CD4-positive, alpha-beta T cell (primary cell): Measurements from ENCODE around the gene SNX19. TPM values are rescaled to one million over a fixed set of nuclear protein-coding genes. Genes with fewer than 3 reads are reported as not detected.

Experiments used
- ATAC-seq: fragments of 200-7000 bp; cut with Tn5 transposase; one replicate; pipeline ENCODE4 v1.10.0; 2022; ENCODE audit warnings: mild to moderate bottlenecking; ENCODE audit not compliant: poor library complexity
- CTCF ChIA-PET: fragments of 350-600 bp; sonication (Branson Sonifier 250); formaldehyde crosslinking; loops from one replicate; lab custom pipeline; 2021; ENCODE audit warnings: antibody characterized with exemption, inconsistent platforms; lab: Charles Lee
- POLR2A ChIA-PET: fragments of 350-600 bp; sonication (Branson Sonifier 250); formaldehyde crosslinking; loops from one replicate; lab custom pipeline; 2021; ENCODE audit warnings: antibody characterized with exemption, inconsistent platforms; lab: Charles Lee
- DNase-seq, 14 experiments: peaks; one replicate each; pipeline ENCODE4 v3.0.0-alpha.2; 2013 to 2020; ENCODE audit warnings: mixed read lengths in 2 of 14
- H3K27ac ChIP-seq, 2 donors: one replicate each; pipeline versions ENCODE4 v1.5.1 to v1.7.0; 2013; ENCODE audit warnings: low read length in 2 of 2, low read depth in 1 of 2, mild to moderate bottlenecking in 1 of 2
- H3K27me3 ChIP-seq, 2 experiments: 1 replicate in 1 of 2; 2 replicates in 1 of 2; pipeline versions ENCODE4 v1.6.1 to v1.7.0; 2013; ENCODE audit warnings: low read length in 2 of 2, control low read depth in 1 of 2, mild to moderate bottlenecking in 1 of 2, moderate library complexity in 1 of 2; ENCODE audit not compliant: insufficient read depth in 2 of 2, control insufficient read depth in 1 of 2
- H3K36me3 ChIP-seq: one replicate; pipeline ENCODE4 v1.6.1; 2013; ENCODE audit warnings: low read length, control low read depth; ENCODE audit not compliant: insufficient read depth
- H3K4me1 ChIP-seq: one replicate; pipeline ENCODE4 v1.6.1; 2013; ENCODE audit warnings: low read length, control low read depth; ENCODE audit not compliant: insufficient read depth
- H3K4me3 ChIP-seq: one replicate; pipeline ENCODE4 v1.5.1; 2013; ENCODE audit warnings: mild to moderate bottlenecking, low read length, moderate library complexity
- H3K9me3 ChIP-seq, 2 experiments: 1 replicate in 1 of 2; 2 replicates in 1 of 2; pipeline versions ENCODE4 v1.6.1 to v1.7.0; 2013; ENCODE audit warnings: low read length in 2 of 2, mild to moderate bottlenecking in 2 of 2, control low read depth in 1 of 2, moderate library complexity in 1 of 2; ENCODE audit not compliant: control insufficient read depth in 1 of 2, insufficient read depth in 1 of 2
- H3K27ac Mint-ChIP-seq: one replicate; pipeline ENCODE4 v1.8.0; 2020; ENCODE audit warnings: mixed read lengths
- H3K27me3 Mint-ChIP-seq: one replicate; pipeline ENCODE4 v1.8.0; 2021; ENCODE audit warnings: mixed read lengths
- H3K36me3 Mint-ChIP-seq: one replicate; pipeline ENCODE4 v1.8.0; 2021; ENCODE audit warnings: low read depth, mixed read lengths
- H3K4me1 Mint-ChIP-seq: one replicate; pipeline ENCODE4 v1.8.0; 2021; ENCODE audit warnings: low read depth, mixed read lengths
- H3K4me3 Mint-ChIP-seq: one replicate; pipeline ENCODE4 v1.8.0; 2020; ENCODE audit warnings: mild to moderate bottlenecking, mixed read lengths
- H3K9me3 Mint-ChIP-seq: one replicate; pipeline ENCODE4 v1.8.0; 2020; ENCODE audit warnings: mixed read lengths
- intact Hi-C, 2 experiments: fragments of 100-400 bp; cut with DNase I in 1 of 2; cut with micrococcal nuclease in 1 of 2; formaldehyde crosslinking; loops; one replicate each; pipeline versions ENCODE4 v1.15.1 to v1.9.0; 2023 to 2025; cut with DNase I, micrococcal nuclease
- total RNA-seq, 174 experiments: library from RNA in 2 of 174; stranded (reverse) in 2 of 174; gene quantifications; one replicate each; pipeline ENCODE4 v1.2.3 and lab custom pipeline; 2021 to 2026
- TF ChIP-seq, protein P1 (sequence below): fragments of 200-600 bp; IDR thresholded peaks from one replicate; pipeline ENCODE4 v1.8.0; 2022; ENCODE audit warnings: antibody characterized with exemption, mild to moderate bottlenecking

Gene SNX19
- total RNA-seq, 2 experiments from 2014 or later: 41.2 to 43.8 TPM

DNA sequence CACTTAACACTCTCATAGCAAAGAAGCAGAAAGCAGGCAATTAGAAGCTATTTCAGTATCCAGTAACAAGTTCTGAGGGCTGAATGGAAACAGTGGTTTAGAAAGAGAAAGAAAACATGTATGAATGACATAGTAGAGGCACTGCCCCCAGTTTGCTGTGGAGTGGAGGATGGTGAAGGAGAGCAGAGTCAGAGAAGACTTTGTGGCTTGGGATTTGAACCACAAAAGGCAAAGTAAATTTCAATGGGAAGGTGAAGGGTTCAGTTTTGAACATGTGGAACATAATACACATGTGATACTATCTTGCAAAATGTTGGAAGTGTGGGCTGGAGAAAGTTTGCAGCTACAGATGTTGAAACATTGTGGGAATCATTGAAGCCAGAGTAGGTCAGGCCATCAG, 81.4 kb downstream of the SNX19 start:
- Histone ChIP-seq H3K27ac (no peak overlapping the region), H3K4me3 (no peak overlapping the region), H3K27me3 (peaks cover 4 to 12% of the 10 kb centered on the region in 2 experiments), H3K9me3 (peaks cover 0 to 7% of the 10 kb centered on the region in 2 experiments), H3K4me1 (no peaks in the 10 kb centered on the region), H3K36me3 (no peaks in the 10 kb centered on the region)
- no peak overlapping the region for H3K4me3 Mint-ChIP-seq
- intact Hi-C loops: no loop called here
- DNase-seq (no peak), ATAC-seq (no peak)
- CTCF ChIA-PET: no interaction called here
- no peaks in the 10 kb centered on the region for H3K36me3 Mint-ChIP-seq
- POLR2A ChIA-PET: no interaction called here
- H3K9me3 Mint-ChIP-seq: peaks cover 5% of the 10 kb centered on the region
- H3K27me3 Mint-ChIP-seq: peaks cover 26% of the 10 kb centered on the region
- no peak overlapping the region for H3K27ac Mint-ChIP-seq
- TF ChIP-seq, protein P1, sequence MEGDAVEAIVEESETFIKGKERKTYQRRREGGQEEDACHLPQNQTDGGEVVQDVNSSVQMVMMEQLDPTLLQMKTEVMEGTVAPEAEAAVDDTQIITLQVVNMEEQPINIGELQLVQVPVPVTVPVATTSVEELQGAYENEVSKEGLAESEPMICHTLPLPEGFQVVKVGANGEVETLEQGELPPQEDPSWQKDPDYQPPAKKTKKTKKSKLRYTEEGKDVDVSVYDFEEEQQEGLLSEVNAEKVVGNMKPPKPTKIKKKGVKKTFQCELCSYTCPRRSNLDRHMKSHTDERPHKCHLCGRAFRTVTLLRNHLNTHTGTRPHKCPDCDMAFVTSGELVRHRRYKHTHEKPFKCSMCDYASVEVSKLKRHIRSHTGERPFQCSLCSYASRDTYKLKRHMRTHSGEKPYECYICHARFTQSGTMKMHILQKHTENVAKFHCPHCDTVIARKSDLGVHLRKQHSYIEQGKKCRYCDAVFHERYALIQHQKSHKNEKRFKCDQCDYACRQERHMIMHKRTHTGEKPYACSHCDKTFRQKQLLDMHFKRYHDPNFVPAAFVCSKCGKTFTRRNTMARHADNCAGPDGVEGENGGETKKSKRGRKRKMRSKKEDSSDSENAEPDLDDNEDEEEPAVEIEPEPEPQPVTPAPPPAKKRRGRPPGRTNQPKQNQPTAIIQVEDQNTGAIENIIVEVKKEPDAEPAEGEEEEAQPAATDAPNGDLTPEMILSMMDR: no peak
- H3K4me1 Mint-ChIP-seq: no peaks in the 10 kb centered on the region

DNA sequence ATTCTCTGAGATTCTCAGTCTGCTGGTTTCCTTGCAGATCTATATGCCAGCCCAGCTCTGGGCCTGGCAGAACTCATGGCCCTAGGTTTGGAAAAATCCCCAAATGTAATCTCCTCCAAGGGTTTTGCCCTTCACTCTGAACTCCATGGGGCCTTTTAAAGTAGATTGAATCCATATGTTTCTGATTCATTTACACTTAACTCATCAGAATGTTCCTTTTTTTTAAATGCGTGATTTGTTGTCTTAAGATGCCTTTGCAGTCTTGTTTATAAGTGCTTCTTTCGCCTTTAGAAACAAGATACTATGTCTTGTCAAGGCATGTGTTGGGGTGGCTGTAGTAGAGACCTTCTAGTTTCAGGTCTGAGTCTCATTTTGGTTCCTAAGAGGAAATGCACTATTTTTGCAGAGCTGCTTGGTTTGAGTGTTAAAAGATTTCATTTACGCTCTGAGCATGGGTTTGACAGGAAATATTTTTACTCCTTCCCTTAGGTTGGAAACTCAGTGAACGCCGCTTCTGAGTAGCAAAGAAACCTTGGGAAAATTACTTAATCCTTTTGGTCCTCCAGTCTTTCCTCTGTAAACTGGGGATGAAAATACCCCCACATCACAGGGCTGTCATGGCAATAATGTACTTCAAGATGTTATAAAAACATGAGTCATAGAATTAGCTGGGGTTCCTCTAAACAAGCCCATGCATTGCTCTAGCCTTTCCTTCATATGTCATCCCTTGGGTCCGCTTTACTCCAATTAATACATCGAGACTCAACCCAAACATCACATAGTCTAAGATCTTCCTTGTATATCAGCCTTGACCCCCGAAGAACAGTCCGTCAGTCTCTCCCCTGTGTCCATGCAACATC, 83.5 kb downstream of the SNX19 start:
- H3K9me3 Mint-ChIP-seq: peaks cover 5% of the 10 kb centered on the region
- no peak for DNase-seq
- POLR2A ChIA-PET: no interaction called here
- H3K4me3 ChIP-seq: no peak overlapping the region
- H3K4me3 Mint-ChIP-seq: no peak overlapping the region
- TF ChIP-seq, protein P1: no peak
- peaks cover 0 to 4% of the 10 kb centered on the region in 2 experiments for H3K27me3 ChIP-seq
- H3K4me1 ChIP-seq: no peaks in the 10 kb centered on the region
- no peak overlapping the region for H3K27ac Mint-ChIP-seq
- no peaks in the 10 kb centered on the region for H3K36me3 ChIP-seq
- intact Hi-C loops: no loop called here
- H3K36me3 Mint-ChIP-seq: no peaks in the 10 kb centered on the region
- H3K27me3 Mint-ChIP-seq: peaks cover 15% of the 10 kb centered on the region
- no peak for ATAC-seq
- peaks cover 0 to 7% of the 10 kb centered on the region in 2 experiments for H3K9me3 ChIP-seq
- H3K27ac ChIP-seq: no peak overlapping the region
- no peaks in the 10 kb centered on the region for H3K4me1 Mint-ChIP-seq
- CTCF ChIA-PET: no interaction called here

DNA sequence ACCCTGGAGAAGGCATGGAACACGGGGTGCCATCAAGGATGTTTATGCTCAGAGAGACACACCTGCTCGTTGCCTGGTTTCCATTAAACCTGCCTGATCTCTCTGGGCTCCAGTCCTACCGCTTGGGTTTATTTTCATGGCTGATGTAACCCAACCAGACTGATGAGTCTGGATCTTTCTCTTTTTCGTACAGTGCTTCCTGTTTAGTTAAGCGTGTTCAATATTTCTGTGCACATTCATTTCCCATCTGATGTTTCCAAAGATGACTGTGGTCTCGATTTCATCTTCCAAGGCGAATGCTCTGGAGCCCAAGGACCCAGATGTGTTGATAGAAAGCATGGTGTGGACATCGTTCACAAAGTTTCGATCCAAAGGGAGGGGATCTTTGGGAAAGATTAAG, 84.3 kb downstream of the SNX19 start:
- Mint-ChIP-seq H3K27ac (no peak overlapping the region), H3K27me3 (peaks cover 15% of the 10 kb centered on the region), H3K4me3 (no peak overlapping the region), H3K36me3 (no peaks in the 10 kb centered on the region), H3K4me1 (no peaks in the 10 kb centered on the region), H3K9me3 (peaks cover 5% of the 10 kb centered on the region)
- TF ChIP-seq, protein P1: no peak
- H3K4me1 ChIP-seq: no peaks in the 10 kb centered on the region
- no peak for DNase-seq
- H3K27me3 ChIP-seq: peaks cover 0 to 4% of the 10 kb centered on the region in 2 experiments
- peaks cover 0 to 4% of the 10 kb centered on the region in 2 experiments for H3K9me3 ChIP-seq
- H3K4me3 ChIP-seq: no peak overlapping the region
- no peaks in the 10 kb centered on the region for H3K36me3 ChIP-seq
- CTCF ChIA-PET: no interaction called here
- no peak overlapping the region for H3K27ac ChIP-seq
- intact Hi-C loops: no loop called here
- no peak for ATAC-seq
- POLR2A ChIA-PET: no interaction called here
